NCI-H345 treated with DMSO at 0.1 percent for 48 hours (cell line): ENCODE measurements around the gene ZNF534.
"Not testable (repeated sequence)": the region's sequence is repeated elsewhere in the genome, so short reads cannot be mapped to it uniquely, and the experiment has no call there.

Experiments
- DNase-seq: peaks from one replicate; lab custom pipeline; 2025; ENCODE audit not compliant: unreplicated experiment; lab: John Stamatoyannopoulos, UW

ZNF534 gene

GRCh38 chr19:52428937-52429336 is at the start of gene ZNF534:
ZNF534 (plus strand) TSS chr19:52429148; CDS start chr19:52431475, 2,327 bp downstream.
- no peak for DNase-seq

GRCh38 chr19:52391135-52391534 is 37.8 kb upstream of the ZNF534 start:
- no peak for DNase-seq

GRCh38 chr19:52397310-52398080 is 31.5 kb upstream of the ZNF534 start, which contains the start of gene ZNF528:
ZNF528 (plus strand) TSS chr19:52397849; CDS start chr19:52402014, 4,165 bp downstream.
- DNase-seq: peak; percentile 71

- no peak for DNase-seq
Measured at GRCh38 chr19:52398081-52398441, 30.9 kb upstream of the ZNF534 start.

GRCh38 chr19:52410276-52410675 is 18.7 kb upstream of the ZNF534 start:
- no peak for DNase-seq

GRCh38 chr19:52415711-52416110 is 13.2 kb upstream of the ZNF534 start:
- DNase-seq: no peak

- no peak for DNase-seq
Measured at GRCh38 chr19:52442179-52442578, 13.2 kb downstream of the ZNF534 start.

- DNase-seq: no peak
Measured at GRCh38 chr19:52444506-52444905, 15.6 kb downstream of the ZNF534 start.

GRCh38 chr19:52451241-52451640 is 22.3 kb downstream of the ZNF534 start:
- DNase-seq: no peak

GRCh38 chr19:52453324-52454094 is 24.6 kb downstream of the ZNF534 start, which contains the start of gene ZNF578:
ZNF578 (plus strand) TSS chr19:52453553; CDS start chr19:52501846, 48,293 bp downstream.
- DNase-seq: no peak

GRCh38 chr19:52464798-52465470 is 36.0 kb downstream of the ZNF534 start:
- no peak for DNase-seq

GRCh38 chr19:52473655-52474350 is 44.9 kb downstream of the ZNF534 start:
- DNase-seq: no peak

GRCh38 chr19:52474351-52475127 is 45.6 kb downstream of the ZNF534 start:
- DNase-seq: no peak

GRCh38 chr19:52484111-52484743 is 55.3 kb downstream of the ZNF534 start:
- not testable (repeated sequence) for DNase-seq

GRCh38 chr19:52485064-52485463 is 56.1 kb downstream of the ZNF534 start:
- DNase-seq: not testable (repeated sequence)

- not testable (repeated sequence) for DNase-seq
Measured at GRCh38 chr19:52485561-52486240, 56.8 kb downstream of the ZNF534 start.

GRCh38 chr19:52492201-52492993 is 63.4 kb downstream of the ZNF534 start:
- DNase-seq: no peak

- no peak for DNase-seq
Measured at GRCh38 chr19:52492994-52493470, 64.1 kb downstream of the ZNF534 start.
